SK-N-SH (cell line): ENCODE results near the gene LRGUK.

Experiments used
- CTCF ChIP-seq: fragments of 200-600 bp; sonication (generic); IDR thresholded peaks from 2 replicates; pipeline ENCODE4 v1.6.1; 2017; ENCODE audit warnings: antibody characterized with exemption, mild to moderate bottlenecking, moderate library complexity
- EP300 ChIP-seq, 2 experiments: IDR thresholded peaks; 2 replicates each; pipeline versions ENCODE4 v1.4.0 to v1.6.1; 2012; ENCODE audit warnings: borderline replicate concordance in 1 of 2, low read depth in 1 of 2, low read length in 1 of 2
- MXI1 ChIP-seq: IDR thresholded peaks from 2 replicates; pipeline ENCODE4 v1.6.1; 2012; ENCODE audit warnings: mild to moderate bottlenecking, low read depth, low read length, improper control_type of control experiment
- TAF1 ChIP-seq: IDR thresholded peaks from 2 replicates; pipeline ENCODE4 v1.6.1; 2012; ENCODE audit warnings: low read depth, mild to moderate bottlenecking, low read length, moderate library complexity, borderline replicate concordance
- TF ChIP-seq, protein P1 (sequence below): IDR thresholded peaks from 2 replicates; pipeline ENCODE4 v1.4.0; 2012; ENCODE audit warnings: low read depth, borderline replicate concordance
- TF ChIP-seq, protein P2 (sequence below): IDR thresholded peaks from 2 replicates; pipeline ENCODE4; 2012

- no peak for TF ChIP-seq EP300 (IDR thresholded peaks at IDR 0.05; ENCODE audit: borderline replicate concordance in 1 of 2, low read depth in 1 of 2, low read length in 1 of 2)
- TF ChIP-seq CTCF: no peak
- TF ChIP-seq, protein P1, sequence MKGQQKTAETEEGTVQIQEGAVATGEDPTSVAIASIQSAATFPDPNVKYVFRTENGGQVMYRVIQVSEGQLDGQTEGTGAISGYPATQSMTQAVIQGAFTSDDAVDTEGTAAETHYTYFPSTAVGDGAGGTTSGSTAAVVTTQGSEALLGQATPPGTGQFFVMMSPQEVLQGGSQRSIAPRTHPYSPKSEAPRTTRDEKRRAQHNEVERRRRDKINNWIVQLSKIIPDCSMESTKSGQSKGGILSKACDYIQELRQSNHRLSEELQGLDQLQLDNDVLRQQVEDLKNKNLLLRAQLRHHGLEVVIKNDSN: no peak
- no peak for TF ChIP-seq TAF1
- TF ChIP-seq MXI1: no peak
- TF ChIP-seq, protein P2, sequence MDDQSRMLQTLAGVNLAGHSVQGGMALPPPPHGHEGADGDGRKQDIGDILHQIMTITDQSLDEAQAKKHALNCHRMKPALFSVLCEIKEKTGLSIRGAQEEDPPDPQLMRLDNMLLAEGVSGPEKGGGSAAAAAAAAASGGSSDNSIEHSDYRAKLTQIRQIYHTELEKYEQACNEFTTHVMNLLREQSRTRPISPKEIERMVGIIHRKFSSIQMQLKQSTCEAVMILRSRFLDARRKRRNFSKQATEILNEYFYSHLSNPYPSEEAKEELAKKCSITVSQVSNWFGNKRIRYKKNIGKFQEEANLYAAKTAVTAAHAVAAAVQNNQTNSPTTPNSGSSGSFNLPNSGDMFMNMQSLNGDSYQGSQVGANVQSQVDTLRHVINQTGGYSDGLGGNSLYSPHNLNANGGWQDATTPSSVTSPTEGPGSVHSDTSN: no peak
Measured at GRCh38 chr7:134085311-134085710, 41.8 kb upstream of the LRGUK start.
